Spinal cord (tissue), 10 donors: ENCODE data around the gene DYSF. TPM values are rescaled to one million over a fixed set of nuclear protein-coding genes. Genes with fewer than 3 reads are reported as not detected.

Experiments used
- DNase-seq, 6 donors: peaks; one replicate each; pipeline versions ENCODE4 v3.0.0 to v3.0.0-alpha.2; 2013 to 2015; ENCODE audit warnings: low spot score in 6 of 6, low read depth in 4 of 6
- H3K27ac ChIP-seq: one replicate; pipeline ENCODE4 v1.5.1; 2013; ENCODE audit warnings: low read depth, low read length, control low read depth
- H3K27me3 ChIP-seq: one replicate; pipeline ENCODE4 v1.6.1; 2013; ENCODE audit warnings: low read length; ENCODE audit not compliant: control insufficient read depth, insufficient read depth
- H3K36me3 ChIP-seq: one replicate; pipeline ENCODE4 v1.6.1; 2013; ENCODE audit warnings: low read length; ENCODE audit not compliant: control insufficient read depth, insufficient read depth
- H3K4me1 ChIP-seq: one replicate; pipeline ENCODE4 v1.6.1; 2013; ENCODE audit warnings: low read length; ENCODE audit not compliant: control insufficient read depth, insufficient read depth
- H3K4me3 ChIP-seq: one replicate; pipeline ENCODE4 v1.5.1; 2013; ENCODE audit warnings: low read depth, low read length, control low read depth
- H3K9me3 ChIP-seq: one replicate; pipeline ENCODE4 v1.6.1; 2013; ENCODE audit warnings: low read length; ENCODE audit not compliant: control insufficient read depth, insufficient read depth
- WGBS: methylation state at CpG from one replicate; pipeline ENCODE4 v1.1.5; 2013; ENCODE audit warnings: missing lambda C conversion rate; ENCODE audit not compliant: insufficient coverage; 5-methylcytosine and 5-hydroxymethylcytosine counted together
- polyA plus RNA-seq, 2 donors: library from polyadenylated mRNA; unstranded; fragments of 120-200 nt; gene quantifications; one replicate each; pipeline ENCODE4 v1.2.1, GENCODE V29; 2013; ENCODE audit not compliant: insufficient read length in 2 of 2
- total RNA-seq, 2 donors: library from RNA; depleted of rRNA in 1 of 2; stranded (reverse); fragments of 120-200 nt in 1 of 2; fragments of >200 nt in 1 of 2; gene quantifications; one replicate each; pipeline versions ENCODE4 v1.2.3 to v1.2.4, GENCODE V29; 2013 to 2014
- donor health status: healthy.

The DYSF gene
- total and polyA plus RNA-seq, 4 donors, result 3.5 to 12.0 (median 6.7) TPM

GRCh38 chr2:71620116-71620515 is 166.8 kb downstream of the DYSF start:
- H3K27me3 ChIP-seq, result no peaks in the 10 kb centered on the region
- no peaks in the 10 kb centered on the region for H3K36me3 ChIP-seq
- WGBS, result 96% methylated on average over 6 of the region's 6 CpGs
- no peak overlapping the region for H3K27ac ChIP-seq
- no peak for DNase-seq
- H3K9me3 ChIP-seq, result no peaks in the 10 kb centered on the region
- H3K4me1 ChIP-seq, result peaks cover 19% of the 10 kb centered on the region
- H3K4me3 ChIP-seq, result no peak overlapping the region

- no peaks in the 10 kb centered on the region for H3K27me3 ChIP-seq
- no peaks in the 10 kb centered on the region for H3K36me3 ChIP-seq
- H3K4me1 ChIP-seq, result peaks cover 11% of the 10 kb centered on the region
- H3K4me3 ChIP-seq, result no peak overlapping the region
- WGBS, result 96% methylated on average over 5 of the region's 5 CpGs
- DNase-seq, result no peak
- H3K9me3 ChIP-seq, result no peaks in the 10 kb centered on the region
- no peak overlapping the region for H3K27ac ChIP-seq
Measured at GRCh38 chr2:71620851-71621251, 167.5 kb downstream of the DYSF start.

GRCh38 chr2:71629273-71629672 is 175.9 kb downstream of the DYSF start:
- DNase-seq, result no peak
- Histone ChIP-seq H3K9me3 (no peaks in the 10 kb centered on the region), H3K4me3 (no peak overlapping the region), H3K27me3 (no peaks in the 10 kb centered on the region), H3K27ac (no peak overlapping the region), H3K4me1 (peaks cover 6% of the 10 kb centered on the region), H3K36me3 (no peaks in the 10 kb centered on the region)

- no CpG with 5 or more reads among the region's 2 CpGs for WGBS
- Histone ChIP-seq H3K36me3 (no peaks in the 10 kb centered on the region), H3K4me1 (peaks cover 6% of the 10 kb centered on the region), H3K27me3 (no peaks in the 10 kb centered on the region), H3K4me3 (no peak overlapping the region), H3K27ac (no peak overlapping the region), H3K9me3 (no peaks in the 10 kb centered on the region)
- no peak for DNase-seq
Measured at GRCh38 chr2:71629771-71630453, 176.6 kb downstream of the DYSF start.

GRCh38 chr2:71630454-71631328 is 177.3 kb downstream of the DYSF start:
- H3K36me3 ChIP-seq, result no peaks in the 10 kb centered on the region
- H3K27me3 ChIP-seq, result no peaks in the 10 kb centered on the region
- H3K27ac ChIP-seq, result no peak overlapping the region
- WGBS, result 80% methylated on average over 1 of the region's 2 CpGs
- peaks cover 6% of the 10 kb centered on the region for H3K4me1 ChIP-seq
- no peak for DNase-seq
- H3K4me3 ChIP-seq, result no peak overlapping the region
- no peaks in the 10 kb centered on the region for H3K9me3 ChIP-seq

GRCh38 chr2:71631411-71631931 is 178.1 kb downstream of the DYSF start:
- H3K36me3 ChIP-seq, result no peaks in the 10 kb centered on the region
- H3K4me3 ChIP-seq, result no peak overlapping the region
- 44% methylated on average over 9 of the region's 14 CpGs for WGBS
- DNase-seq, result peak in 2 of 6 donors; percentile 19 to 74
- no peak overlapping the region for H3K27ac ChIP-seq
- H3K27me3 ChIP-seq, result no peaks in the 10 kb centered on the region
- no peaks in the 10 kb centered on the region for H3K9me3 ChIP-seq
- H3K4me1 ChIP-seq, result peaks cover 6% of the 10 kb centered on the region

- Histone ChIP-seq H3K4me1 (peaks cover 6% of the 10 kb centered on the region), H3K9me3 (no peaks in the 10 kb centered on the region), H3K4me3 (no peak overlapping the region), H3K36me3 (no peaks in the 10 kb centered on the region), H3K27ac (no peak overlapping the region), H3K27me3 (no peaks in the 10 kb centered on the region)
- 90% methylated on average over 2 of the region's 3 CpGs for WGBS
- DNase-seq, result no peak
Measured at GRCh38 chr2:71633086-71633485, 179.7 kb downstream of the DYSF start.

- no peak for DNase-seq
- Histone ChIP-seq H3K4me3 (no peak overlapping the region), H3K4me1 (peaks cover 6% of the 10 kb centered on the region), H3K27ac (no peak overlapping the region), H3K9me3 (no peaks in the 10 kb centered on the region), H3K27me3 (no peaks in the 10 kb centered on the region), H3K36me3 (no peaks in the 10 kb centered on the region)
- 100% methylated on average over 1 of the region's 1 CpG for WGBS
Measured at GRCh38 chr2:71634567-71634966, 181.2 kb downstream of the DYSF start.

- H3K27me3 ChIP-seq, result no peaks in the 10 kb centered on the region
- WGBS, result 91% methylated on average over 4 of the region's 5 CpGs
- H3K36me3 ChIP-seq, result no peaks in the 10 kb centered on the region
- no peak overlapping the region for H3K4me3 ChIP-seq
- no peaks in the 10 kb centered on the region for H3K9me3 ChIP-seq
- no peak overlapping the region for H3K27ac ChIP-seq
- DNase-seq, result no peak
- H3K4me1 ChIP-seq, result peaks cover 6% of the 10 kb centered on the region
Measured at GRCh38 chr2:71635798-71636197, 182.4 kb downstream of the DYSF start.
